Measurements from ENCODE around the gene PRPSAP2.
"Not testable (repeated sequence)": the region's sequence is repeated elsewhere in the genome, so short reads cannot be mapped to it uniquely, and the experiment has no call there.

The PRPSAP2 gene

DNA sequence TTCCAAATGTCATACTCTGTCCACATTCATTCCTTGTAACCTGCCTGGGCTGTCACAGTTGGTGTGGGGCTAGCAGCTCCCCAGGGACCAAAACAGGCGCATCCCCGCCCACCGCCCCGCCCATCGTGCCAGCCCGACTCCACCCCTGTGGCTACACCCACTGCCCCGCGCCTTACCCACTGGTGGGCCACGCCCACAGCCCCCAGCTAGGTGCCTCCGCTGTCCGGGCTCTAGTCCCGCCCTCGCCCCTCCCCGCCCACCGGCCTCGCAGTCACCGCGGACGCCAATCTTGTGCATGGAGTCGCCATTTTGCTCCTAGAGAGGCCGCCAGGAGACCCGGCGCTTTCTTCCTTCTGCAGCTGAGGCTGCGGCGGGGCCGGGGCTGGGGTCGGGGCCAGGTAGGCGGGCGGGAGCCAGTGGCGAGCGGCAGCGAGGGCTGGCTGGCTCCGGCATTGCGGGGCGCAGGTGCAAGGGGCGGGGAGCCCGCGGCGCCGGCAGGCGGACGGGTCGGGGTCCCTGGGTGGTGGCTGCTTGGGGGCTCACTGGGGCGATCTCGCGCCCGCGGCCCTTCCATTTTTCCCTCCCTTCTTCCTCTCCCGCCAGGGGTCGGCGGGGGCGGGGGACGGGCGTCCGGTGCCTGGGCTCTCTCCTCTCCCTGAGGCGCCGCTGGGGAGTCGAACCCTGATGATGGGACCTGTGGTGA, at the start of gene PRPSAP2:
PRPSAP2 (plus strand) TSS at position 268 of the 703 bp plus-strand sequence. CDS start 7,703 bp downstream, outside the sequence.
- peak; percentile 88 to 95 for DNase-seq (ENCODE audit: extremely low read depth in 1 of 2, low read depth in 1 of 2)

- DNase-seq (ENCODE audit: extremely low read depth in 1 of 2, low read depth in 1 of 2): not testable (repeated sequence)
Measured at GRCh38 chr17:18815924-18816323, 42.0 kb upstream of the PRPSAP2 start.

- peak in 1 of 2 donors; percentile 9 for DNase-seq (ENCODE audit: extremely low read depth in 1 of 2, low read depth in 1 of 2)
Measured at GRCh38 chr17:18816489-18817371, 41.2 kb upstream of the PRPSAP2 start.

GRCh38 chr17:18821430-18821829, 36.5 kb upstream of the PRPSAP2 start:
- not testable (repeated sequence) for DNase-seq (ENCODE audit: extremely low read depth in 1 of 2, low read depth in 1 of 2)

GRCh38 chr17:18827613-18828012, 30.3 kb upstream of the PRPSAP2 start:
- not testable (repeated sequence) for DNase-seq (ENCODE audit: extremely low read depth in 1 of 2, low read depth in 1 of 2)

DNA sequence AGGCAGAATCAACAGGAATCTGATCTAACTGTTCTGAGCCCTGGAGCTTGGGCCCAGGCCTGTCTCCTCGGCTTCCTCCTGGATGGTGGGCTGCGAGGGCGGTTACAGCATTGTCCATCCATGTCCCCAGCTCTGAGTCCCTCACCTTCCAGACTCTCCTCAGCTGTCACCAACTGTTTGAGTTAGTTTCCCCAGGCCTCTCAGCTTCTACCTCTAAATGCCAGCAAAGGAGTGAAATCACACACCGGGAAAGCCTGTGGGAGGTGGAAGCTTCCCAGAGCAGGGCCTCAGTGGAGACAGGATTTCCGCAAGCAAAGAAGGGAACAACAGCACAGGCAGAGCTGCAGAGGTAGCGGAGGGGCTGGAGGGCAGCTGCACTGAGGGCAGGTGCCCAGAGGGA, 9.4 kb upstream of the PRPSAP2 start:
- no peak for DNase-seq (ENCODE audit: extremely low read depth in 1 of 2, low read depth in 1 of 2)

GRCh38 chr17:18850679-18851078, 7.3 kb upstream of the PRPSAP2 start:
- no peak for DNase-seq (ENCODE audit: extremely low read depth in 1 of 2, low read depth in 1 of 2)

DNA sequence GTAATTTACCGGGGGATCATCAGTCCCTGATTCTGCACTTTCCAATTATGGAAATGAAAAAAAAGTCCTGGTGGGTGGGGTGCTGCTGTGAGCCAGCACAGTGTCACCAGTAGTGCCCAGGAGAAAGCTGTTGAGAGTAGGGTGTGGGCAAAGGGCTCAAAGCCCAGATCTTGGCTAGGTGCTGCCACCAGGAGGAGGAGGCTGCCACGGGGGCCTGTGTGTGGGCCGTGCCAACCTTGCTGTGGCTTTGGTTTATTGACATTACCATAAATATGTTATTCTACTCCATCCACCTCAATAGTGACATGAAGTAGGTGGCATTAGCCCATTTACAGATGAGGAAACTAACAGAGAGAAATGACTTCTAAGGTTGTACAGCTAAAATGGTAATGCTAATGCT, 6.7 kb upstream of the PRPSAP2 start:
- DNase-seq (ENCODE audit: extremely low read depth in 1 of 2, low read depth in 1 of 2): no peak

DNA sequence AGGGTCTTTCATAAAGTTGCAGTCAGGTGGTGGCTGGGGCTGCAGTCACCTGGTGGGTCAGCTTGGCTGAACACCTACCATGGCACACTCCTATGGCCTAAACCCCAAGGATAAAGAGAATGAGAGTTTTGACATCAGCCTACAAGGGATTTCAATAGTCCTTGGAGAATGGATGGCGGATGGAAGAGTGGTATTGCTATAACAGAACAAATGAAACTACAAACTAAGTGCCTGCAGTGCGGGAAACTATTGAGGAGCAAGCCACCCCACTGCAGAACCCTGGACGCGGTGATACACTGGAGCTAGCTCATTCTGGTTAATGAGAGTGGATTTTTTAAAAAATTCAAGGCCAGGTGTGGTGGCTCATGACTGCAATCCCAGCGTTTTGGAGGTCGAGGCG, 3.0 kb upstream of the PRPSAP2 start:
- no peak for DNase-seq (ENCODE audit: extremely low read depth in 1 of 2, low read depth in 1 of 2)

DNA sequence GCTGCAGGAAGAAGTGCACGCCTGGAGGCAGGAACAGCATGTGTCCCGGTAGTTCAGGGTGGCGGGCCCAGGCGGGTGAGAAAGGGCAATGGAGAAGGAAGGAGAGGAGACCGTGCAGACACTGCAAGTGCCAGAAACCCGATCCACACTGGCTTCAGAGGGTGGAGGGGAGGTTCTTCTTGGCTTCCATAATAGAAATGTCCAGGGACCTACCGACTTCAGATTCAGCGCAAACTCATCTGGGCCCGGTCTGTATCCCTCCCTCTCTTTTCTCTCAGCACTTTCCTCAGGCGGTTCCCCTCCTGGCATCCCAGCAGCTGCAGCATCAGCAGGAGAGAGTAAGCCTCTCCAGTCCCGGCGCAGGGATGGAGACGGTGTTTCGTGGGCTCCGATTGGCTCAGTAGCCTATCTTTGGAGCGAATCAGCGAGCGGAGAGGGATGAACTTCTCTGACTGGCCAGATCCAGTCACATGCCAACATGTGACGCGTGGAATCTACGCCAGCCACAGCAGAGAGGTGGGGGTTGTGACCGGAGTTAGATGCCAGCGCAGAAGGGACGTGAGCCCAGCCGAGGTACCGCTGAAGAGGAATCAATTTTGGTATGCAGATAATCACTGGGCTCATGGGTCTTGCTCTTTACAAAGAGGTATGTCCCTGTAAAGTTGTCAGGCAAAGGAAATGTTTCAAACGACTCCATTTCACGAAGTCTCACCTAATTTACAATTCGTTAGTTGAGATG, 1.9 kb upstream of the PRPSAP2 start:
- DNase-seq (ENCODE audit: extremely low read depth in 1 of 2, low read depth in 1 of 2): peak; percentile 74 to 76

DNA sequence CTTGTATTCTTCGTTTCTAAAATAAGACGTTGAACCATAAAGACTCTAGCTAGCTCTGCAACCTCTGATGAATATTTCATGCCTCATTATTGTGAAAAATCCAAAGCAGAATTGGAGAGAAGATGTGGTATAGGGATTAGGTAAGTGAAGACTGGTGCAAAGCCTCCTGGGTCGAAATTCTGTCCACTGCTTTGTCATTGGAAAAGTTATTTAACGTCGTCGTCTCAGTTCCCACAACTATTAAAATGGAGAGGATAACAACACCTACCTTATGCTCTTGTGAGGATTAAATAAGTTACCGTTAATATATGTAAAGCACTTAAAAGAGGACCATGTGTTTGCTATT, 1.4 kb upstream of the PRPSAP2 start:
- no peak for DNase-seq (ENCODE audit: extremely low read depth in 1 of 2, low read depth in 1 of 2)

DNA sequence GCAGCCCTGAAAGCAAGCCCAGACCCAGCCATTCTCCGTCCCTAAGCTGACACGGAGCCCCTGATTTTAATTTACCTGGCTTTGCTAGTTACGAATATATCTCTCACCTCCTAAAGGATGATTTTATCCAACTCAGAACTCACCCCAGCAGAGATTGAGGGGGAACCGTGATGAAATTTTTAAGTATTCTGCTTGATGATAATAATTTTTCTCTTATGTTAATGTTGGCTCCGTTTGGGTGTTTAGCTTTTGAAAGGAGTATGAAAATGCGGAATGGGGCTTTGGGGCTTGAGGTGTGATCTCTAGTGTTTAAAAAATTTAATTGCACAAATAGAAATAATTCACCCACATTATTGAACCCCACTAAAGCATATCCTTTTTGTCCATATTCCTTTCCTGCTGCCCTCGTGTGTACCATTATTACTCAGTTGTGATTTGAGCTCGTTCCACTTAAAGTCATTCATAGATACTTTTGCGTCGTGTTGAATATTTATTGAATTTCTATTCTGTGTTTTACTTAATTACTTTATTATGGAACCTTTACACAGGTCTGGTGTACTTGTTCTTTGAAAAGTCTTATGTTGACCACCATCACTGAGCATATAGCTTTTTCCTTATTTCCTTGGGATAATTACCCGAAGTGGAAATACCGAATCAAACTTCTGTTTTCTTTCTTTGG, 775 bp downstream of the PRPSAP2 start:
- no peak for DNase-seq (ENCODE audit: extremely low read depth in 1 of 2, low read depth in 1 of 2)

DNA sequence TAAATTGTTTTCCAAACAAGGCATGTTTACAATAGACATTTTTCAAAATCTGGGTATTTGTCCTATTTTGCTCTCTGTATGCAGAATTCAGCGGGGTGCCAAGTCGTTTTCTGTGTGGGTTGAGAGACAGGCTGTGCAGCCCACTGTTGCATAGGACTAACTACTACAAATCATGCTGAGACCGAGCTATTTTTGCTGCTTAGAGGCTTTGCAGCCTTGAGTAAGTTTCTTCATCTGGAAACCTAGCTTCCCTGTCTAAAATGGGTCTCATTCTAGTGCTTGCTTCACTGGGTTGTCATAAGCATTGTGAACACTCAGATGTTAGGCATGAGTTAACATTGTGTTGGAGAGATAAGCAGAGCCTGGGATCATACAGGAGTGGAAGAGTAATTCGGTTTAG, 1.3 kb downstream of the PRPSAP2 start:
- DNase-seq (ENCODE audit: extremely low read depth in 1 of 2, low read depth in 1 of 2): no peak

- DNase-seq (ENCODE audit: extremely low read depth in 1 of 2, low read depth in 1 of 2): no peak
Measured at GRCh38 chr17:18860161-18860972, 2.4 kb downstream of the PRPSAP2 start.

GRCh38 chr17:18862011-18862410, 4.1 kb downstream of the PRPSAP2 start:
- no peak for DNase-seq (ENCODE audit: extremely low read depth in 1 of 2, low read depth in 1 of 2)

DNA sequence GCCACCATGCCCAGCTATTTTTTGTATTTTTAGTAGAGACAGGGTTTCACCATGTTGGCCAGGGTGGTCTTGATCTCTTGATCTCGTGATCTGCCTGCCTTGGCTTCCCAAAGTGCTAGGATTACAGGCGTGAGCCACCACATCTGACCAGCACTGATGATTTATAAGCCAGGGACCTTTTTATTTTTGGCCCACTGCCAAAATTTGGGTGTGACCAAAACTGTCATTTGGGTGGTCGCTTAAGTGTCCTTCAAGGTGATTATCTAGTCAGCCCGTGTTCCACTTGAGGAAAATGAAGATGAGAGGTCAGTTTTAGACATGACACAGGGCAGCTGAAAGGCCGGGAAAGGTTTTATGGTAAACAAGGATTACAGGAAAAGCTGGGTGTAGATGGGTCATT, 7.1 kb downstream of the PRPSAP2 start:
- not testable (repeated sequence) for DNase-seq (ENCODE audit: extremely low read depth in 1 of 2, low read depth in 1 of 2)

DNA sequence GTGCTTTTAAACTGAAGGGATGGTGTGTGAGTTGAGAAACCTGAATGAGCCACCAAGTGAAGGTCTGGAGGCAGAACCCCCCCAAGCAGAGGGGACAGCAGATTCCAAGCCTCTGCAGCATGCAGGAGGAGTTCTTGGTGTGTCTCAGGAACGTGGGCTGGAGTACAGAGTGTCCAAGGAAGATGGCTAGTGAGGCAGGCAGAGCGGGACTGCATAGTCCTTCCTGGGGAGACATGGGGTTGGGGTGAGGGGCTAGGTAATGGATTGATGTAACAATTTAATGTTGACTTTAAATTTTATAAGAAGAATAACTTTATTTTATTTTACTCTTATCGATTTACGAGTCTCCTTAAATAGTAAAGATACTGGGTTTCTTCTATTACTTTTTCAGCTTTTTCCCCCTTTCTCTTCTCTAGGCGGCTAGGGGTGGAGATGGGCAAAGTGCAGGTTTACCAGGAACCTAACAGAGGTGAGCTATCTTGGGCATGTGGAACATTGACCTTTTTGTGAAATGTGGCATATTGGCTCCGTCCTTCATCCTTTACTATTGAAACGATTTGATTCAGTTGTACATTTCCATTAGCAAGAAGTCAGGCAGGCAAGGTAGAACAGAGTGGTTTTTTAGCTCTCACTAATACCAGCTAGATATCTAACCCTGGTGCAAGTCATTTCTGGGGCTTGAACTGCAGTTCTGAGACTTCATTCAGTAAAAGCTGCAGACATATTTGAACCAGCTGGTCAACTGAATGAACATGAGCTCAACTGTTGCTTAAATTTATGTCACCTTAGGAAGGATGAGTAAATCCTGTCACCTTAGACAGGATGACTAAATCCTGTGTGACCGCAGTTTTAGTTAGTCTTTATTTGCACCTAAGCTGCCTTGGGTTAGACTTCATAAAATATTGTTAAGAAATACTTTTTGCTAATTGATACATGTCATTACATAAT, 9.2 kb downstream of the PRPSAP2 start:
- DNase-seq (ENCODE audit: extremely low read depth in 1 of 2, low read depth in 1 of 2): no peak

- DNase-seq (ENCODE audit: extremely low read depth in 1 of 2, low read depth in 1 of 2): no peak
Measured at GRCh38 chr17:18877104-18877645, 19.2 kb downstream of the PRPSAP2 start.
